ENCODE results near the gene GSTT2.
"Not testable (repeated sequence)": the region's sequence is repeated elsewhere in the genome, so short reads cannot be mapped to it uniquely, and the experiment has no call there.

GSTT2 gene

GRCh38 chr22:23954991-23955305, 25.0 kb upstream of the GSTT2 start:
- H3K27ac ChIP-seq (ENCODE audit: low read length); H3K4me3 ChIP-seq (ENCODE audit: low read length); H3K9me3 ChIP-seq (ENCODE audit: control insufficient read depth, insufficient read depth, low read length); H3K4me1 ChIP-seq (ENCODE audit: control insufficient read depth, insufficient read depth, low read length); H3K27me3 ChIP-seq (ENCODE audit: control insufficient read depth, insufficient read depth, low read length); H3K36me3 ChIP-seq (ENCODE audit: control insufficient read depth, insufficient read depth, low read length); DNase-seq (ENCODE audit: low read depth, low spot score): not testable (repeated sequence)
- no CpG with 5 or more reads among the region's 6 CpGs for WGBS (ENCODE audit: insufficient coverage, insufficient read length)

- H3K36me3 ChIP-seq (ENCODE audit: control insufficient read depth, insufficient read depth, low read length); H3K4me1 ChIP-seq (ENCODE audit: control insufficient read depth, insufficient read depth, low read length); H3K27me3 ChIP-seq (ENCODE audit: control insufficient read depth, insufficient read depth, low read length); H3K27ac ChIP-seq (ENCODE audit: low read length); H3K4me3 ChIP-seq (ENCODE audit: low read length); H3K9me3 ChIP-seq (ENCODE audit: control insufficient read depth, insufficient read depth, low read length); DNase-seq (ENCODE audit: low read depth, low spot score): not testable (repeated sequence)
- WGBS (ENCODE audit: insufficient coverage, insufficient read length): no CpG with 5 or more reads among the region's 8 CpGs
Measured at GRCh38 chr22:23955886-23956285, 24.0 kb upstream of the GSTT2 start.

GRCh38 chr22:23956301-23956900, 23.5 kb upstream of the GSTT2 start:
- H3K27me3 ChIP-seq (ENCODE audit: control insufficient read depth, insufficient read depth, low read length); H3K27ac ChIP-seq (ENCODE audit: low read length); H3K9me3 ChIP-seq (ENCODE audit: control insufficient read depth, insufficient read depth, low read length); H3K36me3 ChIP-seq (ENCODE audit: control insufficient read depth, insufficient read depth, low read length); H3K4me1 ChIP-seq (ENCODE audit: control insufficient read depth, insufficient read depth, low read length); H3K4me3 ChIP-seq (ENCODE audit: low read length): not testable (repeated sequence)
- WGBS (ENCODE audit: insufficient coverage, insufficient read length): no CpG with 5 or more reads among the region's 12 CpGs
- DNase-seq (ENCODE audit: low read depth, low spot score): peak; percentile 70

GRCh38 chr22:23961084-23961771, 18.7 kb upstream of the GSTT2 start, which contains the start of gene GSTT2B:
TSS of gene GSTT2B (minus strand) at chr22:23961195. CDS start at chr22:23961131, 64 bp downstream.
- H3K27ac ChIP-seq (ENCODE audit: low read length); H3K4me1 ChIP-seq (ENCODE audit: control insufficient read depth, insufficient read depth, low read length); H3K4me3 ChIP-seq (ENCODE audit: low read length); H3K36me3 ChIP-seq (ENCODE audit: control insufficient read depth, insufficient read depth, low read length); H3K9me3 ChIP-seq (ENCODE audit: control insufficient read depth, insufficient read depth, low read length); DNase-seq (ENCODE audit: low read depth, low spot score); H3K27me3 ChIP-seq (ENCODE audit: control insufficient read depth, insufficient read depth, low read length): not testable (repeated sequence)
- WGBS (ENCODE audit: insufficient coverage, insufficient read length): no CpG with 5 or more reads among the region's 43 CpGs

- H3K4me3 ChIP-seq (ENCODE audit: low read length); H3K4me1 ChIP-seq (ENCODE audit: control insufficient read depth, insufficient read depth, low read length); H3K9me3 ChIP-seq (ENCODE audit: control insufficient read depth, insufficient read depth, low read length); DNase-seq (ENCODE audit: low read depth, low spot score); H3K27ac ChIP-seq (ENCODE audit: low read length); H3K27me3 ChIP-seq (ENCODE audit: control insufficient read depth, insufficient read depth, low read length); H3K36me3 ChIP-seq (ENCODE audit: control insufficient read depth, insufficient read depth, low read length): not testable (repeated sequence)
- no CpG with 5 or more reads among the region's 18 CpGs for whole genome bisulfite sequencing (ENCODE audit: insufficient coverage, insufficient read length)
Measured at GRCh38 chr22:23966094-23966493, 13.8 kb upstream of the GSTT2 start.

- H3K27me3 ChIP-seq (ENCODE audit: control insufficient read depth, insufficient read depth, low read length); H3K36me3 ChIP-seq (ENCODE audit: control insufficient read depth, insufficient read depth, low read length); H3K4me1 ChIP-seq (ENCODE audit: control insufficient read depth, insufficient read depth, low read length); DNase-seq (ENCODE audit: low read depth, low spot score); H3K4me3 ChIP-seq (ENCODE audit: low read length); H3K27ac ChIP-seq (ENCODE audit: low read length); H3K9me3 ChIP-seq (ENCODE audit: control insufficient read depth, insufficient read depth, low read length): not testable (repeated sequence)
- no CpG with 5 or more reads among the region's 30 CpGs for WGBS (ENCODE audit: insufficient coverage, insufficient read length)
Measured at GRCh38 chr22:23966568-23966967, 13.4 kb upstream of the GSTT2 start, which contains the start of gene DDTL. TSS of gene DDTL (plus strand) at chr22:23966888. CDS start at chr22:23966915, 27 bp downstream.

GRCh38 chr22:23969071-23969470, 10.9 kb upstream of the GSTT2 start:
- Histone ChIP-seq H3K27me3 (ENCODE audit: control insufficient read depth, insufficient read depth, low read length) (no peaks in the 10 kb centered on the region), H3K36me3 (ENCODE audit: control insufficient read depth, insufficient read depth, low read length) (peaks cover 9% of the 10 kb centered on the region; the same call in 1 of the 2 replicates), H3K27ac (ENCODE audit: low read length) (no peak overlapping the region), H3K9me3 (ENCODE audit: control insufficient read depth, insufficient read depth, low read length) (no peaks in the 10 kb centered on the region), H3K4me1 (ENCODE audit: control insufficient read depth, insufficient read depth, low read length) (no peaks in the 10 kb centered on the region), H3K4me3 (ENCODE audit: low read length) (no peak overlapping the region)
- DNase-seq (ENCODE audit: low read depth, low spot score): no peak
- WGBS (ENCODE audit: insufficient coverage, insufficient read length): no CpG with 5 or more reads among the region's 3 CpGs

- Histone ChIP-seq H3K4me3 (ENCODE audit: low read length) (no peak overlapping the region), H3K27me3 (ENCODE audit: control insufficient read depth, insufficient read depth, low read length) (no peaks in the 10 kb centered on the region), H3K36me3 (ENCODE audit: control insufficient read depth, insufficient read depth, low read length) (peaks cover 9% of the 10 kb centered on the region; the same call in 1 of the 2 replicates), H3K4me1 (ENCODE audit: control insufficient read depth, insufficient read depth, low read length) (no peaks in the 10 kb centered on the region), H3K9me3 (ENCODE audit: control insufficient read depth, insufficient read depth, low read length) (no peaks in the 10 kb centered on the region), H3K27ac (ENCODE audit: low read length) (no peak overlapping the region)
- DNase-seq (ENCODE audit: low read depth, low spot score): no peak
- 100% methylated on average over 5 of the region's 5 CpGs for WGBS (ENCODE audit: insufficient coverage, insufficient read length)
Measured at GRCh38 chr22:23970201-23970641, 9.7 kb upstream of the GSTT2 start.

GRCh38 chr22:23970816-23971486, 9.0 kb upstream of the GSTT2 start:
- DNase-seq (ENCODE audit: low read depth, low spot score): no peak
- no peak overlapping the region for H3K27ac ChIP-seq (ENCODE audit: low read length)

GRCh38 chr22:23971927-23972326, 8.0 kb upstream of the GSTT2 start:
- H3K9me3 ChIP-seq (ENCODE audit: control insufficient read depth, insufficient read depth, low read length); H3K4me1 ChIP-seq (ENCODE audit: control insufficient read depth, insufficient read depth, low read length); H3K27ac ChIP-seq (ENCODE audit: low read length); H3K36me3 ChIP-seq (ENCODE audit: control insufficient read depth, insufficient read depth, low read length); H3K4me3 ChIP-seq (ENCODE audit: low read length); DNase-seq (ENCODE audit: low read depth, low spot score); H3K27me3 ChIP-seq (ENCODE audit: control insufficient read depth, insufficient read depth, low read length): not testable (repeated sequence)
- no CpG with 5 or more reads among the region's 3 CpGs for WGBS (ENCODE audit: insufficient coverage, insufficient read length)

More at GRCh38 chr22:23970816-23971486, 9.0 kb upstream of the GSTT2 start:
- Histone ChIP-seq H3K27me3 (ENCODE audit: control insufficient read depth, insufficient read depth, low read length) (no peaks in the 10 kb centered on the region), H3K4me3 (ENCODE audit: low read length) (no peak overlapping the region), H3K4me1 (ENCODE audit: control insufficient read depth, insufficient read depth, low read length) (no peaks in the 10 kb centered on the region), H3K9me3 (ENCODE audit: control insufficient read depth, insufficient read depth, low read length) (no peaks in the 10 kb centered on the region), H3K36me3 (ENCODE audit: control insufficient read depth, insufficient read depth, low read length) (peaks cover 9% of the 10 kb centered on the region; the same call in 1 of the 2 replicates)
- WGBS (ENCODE audit: insufficient coverage, insufficient read length): no CpG with 5 or more reads among the region's 6 CpGs
